RPMI8226 (cell line): ENCODE results near the gene DMXL2.
"Not testable (repeated sequence)": the region's sequence is repeated elsewhere in the genome, so short reads cannot be mapped to it uniquely, and the experiment has no call there.

ENCODE experiments used
- DNase-seq: peaks from one replicate; pipeline ENCODE4 v3.0.0-alpha.2; 2015

DMXL2 gene

GRCh38 chr15:51483520-51483919 is 139.1 kb downstream of the DMXL2 start:
- no peak for DNase-seq

- DNase-seq, result no peak
Measured at GRCh38 chr15:51475736-51476135, 146.8 kb downstream of the DMXL2 start.

- no peak for DNase-seq
Measured at GRCh38 chr15:51470512-51470911, 152.1 kb downstream of the DMXL2 start.

GRCh38 chr15:51460796-51461195 is 161.8 kb downstream of the DMXL2 start:
- DNase-seq, result no peak

DNA sequence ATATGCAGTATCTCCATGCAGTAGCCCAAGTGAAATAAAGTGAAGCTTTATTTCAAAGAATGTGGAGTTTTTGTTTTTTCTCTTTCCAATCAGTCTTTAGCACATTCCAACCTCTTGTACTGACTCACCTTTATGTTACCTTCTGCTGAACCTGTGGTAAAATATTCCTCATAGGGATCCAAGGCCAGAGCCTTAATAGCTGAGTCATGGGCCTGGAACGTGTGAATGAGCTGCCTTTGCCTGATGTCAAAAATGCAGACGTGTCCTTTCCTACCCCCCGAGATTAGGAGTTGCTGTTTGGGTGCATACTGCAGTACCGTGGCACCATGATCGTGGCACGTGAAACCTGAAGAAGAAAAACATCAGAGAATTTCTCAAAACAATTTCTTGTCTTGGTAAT is 172.6 kb downstream of the DMXL2 start:
- no peak for DNase-seq

- no peak for DNase-seq
Measured at GRCh38 chr15:51448622-51449399, 173.8 kb downstream of the DMXL2 start.

DNA sequence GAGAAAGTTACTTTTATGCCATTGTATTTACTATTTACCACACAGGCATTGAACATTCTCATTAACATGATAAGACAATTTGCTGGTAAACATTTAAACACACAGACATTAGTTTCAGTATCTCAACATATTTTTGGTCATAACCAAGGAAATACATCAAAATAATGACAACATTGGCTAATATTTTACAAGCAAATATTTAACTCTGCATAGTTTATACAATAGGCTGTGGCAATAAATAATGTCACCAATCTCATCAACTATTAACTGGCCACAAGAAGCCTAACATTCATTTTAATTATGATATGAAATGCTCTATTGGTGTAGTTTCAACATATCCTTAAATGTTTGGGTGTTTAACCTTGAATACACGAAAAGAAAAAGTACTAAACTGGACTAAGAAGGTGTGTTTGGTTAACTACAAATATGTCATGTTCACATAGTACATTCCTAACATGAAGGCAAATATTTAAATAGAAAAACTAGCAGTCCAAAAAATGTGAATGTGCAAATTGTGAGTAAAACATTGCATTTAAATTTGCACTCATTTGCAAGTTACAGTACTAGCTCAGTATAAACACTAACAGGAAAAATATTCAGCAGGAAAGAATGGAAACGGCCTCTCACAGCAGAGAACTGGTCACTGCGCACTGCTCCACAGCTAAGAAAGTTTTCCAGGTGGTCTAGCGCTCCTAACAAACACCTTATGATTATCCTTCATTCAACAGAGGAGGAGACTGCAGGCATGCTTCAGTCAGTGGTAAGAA is 174.5 kb downstream of the DMXL2 start:
- DNase-seq, result no peak

DNA sequence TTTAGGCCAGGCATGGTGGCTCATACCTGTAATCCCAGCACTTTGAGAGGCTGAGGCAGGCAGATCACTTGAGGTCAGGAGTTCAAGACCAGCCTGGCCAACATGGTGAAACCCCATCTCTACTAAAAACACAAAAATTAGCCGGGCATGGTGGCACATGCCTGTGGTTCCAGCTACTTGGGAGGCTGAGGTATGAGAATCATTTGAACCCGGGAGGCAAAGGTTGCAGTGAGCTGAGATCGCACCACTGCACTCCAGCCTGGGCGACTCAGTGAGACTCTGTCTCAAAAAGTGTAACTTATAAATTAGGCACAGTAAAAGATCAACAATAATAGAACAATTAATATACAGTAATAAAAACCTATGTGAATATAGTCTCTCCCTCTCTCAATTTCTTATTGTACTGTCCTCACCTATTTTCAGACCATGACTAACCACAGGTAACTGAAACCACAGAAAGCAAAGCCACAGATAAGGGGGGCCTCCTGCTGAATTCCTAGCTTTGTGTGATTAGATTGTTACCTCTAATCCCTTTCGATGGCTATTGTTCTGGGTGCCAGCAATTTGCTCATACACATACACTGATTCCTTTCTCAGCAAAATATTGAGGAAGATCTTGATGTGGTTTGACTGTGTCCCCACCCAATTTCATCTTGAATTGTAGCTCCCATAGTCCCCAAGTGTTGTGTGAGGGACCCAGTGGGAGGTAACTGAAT is 176.4 kb downstream of the DMXL2 start:
- DNase-seq, result not testable (repeated sequence)

GRCh38 chr15:51444807-51445206 is 177.8 kb downstream of the DMXL2 start:
- no peak for DNase-seq

DNA sequence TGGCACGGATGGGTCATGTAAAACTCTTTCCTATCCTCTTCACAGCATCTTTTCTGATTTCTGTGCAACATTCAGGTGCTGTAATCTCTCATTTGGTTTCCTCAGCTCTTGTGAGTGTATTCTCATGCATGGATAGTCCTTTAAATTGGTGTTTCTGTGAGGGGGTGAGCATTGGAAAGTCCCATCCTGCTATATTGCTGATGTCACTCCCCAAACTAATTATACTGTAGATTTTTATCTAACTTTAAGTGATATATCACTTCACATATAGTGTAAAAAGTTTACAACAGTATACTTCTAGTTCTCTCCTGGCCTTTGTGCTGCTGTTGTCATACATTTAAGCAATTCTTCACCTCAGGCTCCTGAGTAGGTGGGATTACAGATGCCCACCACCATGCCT is 178.5 kb downstream of the DMXL2 start:
- no peak for DNase-seq

GRCh38 chr15:51443282-51443914 is 179.2 kb downstream of the DMXL2 start:
- no peak for DNase-seq

DNA sequence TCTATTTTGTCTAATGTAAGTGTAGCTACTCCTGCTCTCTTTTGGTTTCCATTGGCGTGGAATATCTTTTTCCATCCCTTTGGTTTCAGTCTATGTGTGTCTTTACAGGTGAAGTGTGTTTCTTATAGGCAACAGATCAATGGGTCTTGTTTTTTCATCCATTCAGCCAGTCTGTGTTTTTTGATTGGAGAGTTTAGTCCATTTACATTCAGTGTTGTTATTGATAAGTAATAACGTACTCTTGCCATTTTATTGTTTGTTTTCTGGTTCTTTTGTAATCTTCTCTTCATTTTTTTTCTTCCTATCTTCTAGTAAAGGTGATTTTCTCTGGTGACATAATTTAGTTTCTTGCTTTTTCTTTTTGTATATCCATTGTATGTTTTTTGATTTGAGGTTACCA is 184.0 kb downstream of the DMXL2 start:
- DNase-seq, result no peak

DNA sequence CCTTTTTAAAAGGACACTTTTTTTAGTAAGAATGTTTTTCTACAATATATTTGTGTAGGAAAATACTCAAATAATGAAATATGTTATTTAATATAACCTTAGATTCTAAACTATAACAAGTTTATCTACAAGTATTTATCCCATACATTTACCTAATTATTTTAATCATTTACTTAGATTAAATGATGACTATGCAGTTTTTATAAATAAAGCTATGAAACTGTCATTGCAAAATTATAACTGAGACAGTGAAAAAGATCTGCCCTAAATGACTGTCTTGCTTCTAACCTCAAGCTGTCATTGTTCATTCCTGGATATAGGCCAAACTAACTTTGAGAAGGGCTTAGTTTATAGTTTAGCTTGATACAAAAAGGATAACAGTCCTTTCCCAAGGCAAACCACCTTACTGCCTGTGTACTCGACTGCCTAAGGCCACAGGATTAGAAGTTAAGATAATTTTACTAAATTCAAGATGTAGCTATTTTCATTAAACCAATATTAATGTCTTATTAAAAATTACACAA is 197.0 kb downstream of the DMXL2 start:
- no peak for DNase-seq

- DNase-seq, result no peak
Measured at GRCh38 chr15:51424780-51425179, 197.8 kb downstream of the DMXL2 start.

DNA sequence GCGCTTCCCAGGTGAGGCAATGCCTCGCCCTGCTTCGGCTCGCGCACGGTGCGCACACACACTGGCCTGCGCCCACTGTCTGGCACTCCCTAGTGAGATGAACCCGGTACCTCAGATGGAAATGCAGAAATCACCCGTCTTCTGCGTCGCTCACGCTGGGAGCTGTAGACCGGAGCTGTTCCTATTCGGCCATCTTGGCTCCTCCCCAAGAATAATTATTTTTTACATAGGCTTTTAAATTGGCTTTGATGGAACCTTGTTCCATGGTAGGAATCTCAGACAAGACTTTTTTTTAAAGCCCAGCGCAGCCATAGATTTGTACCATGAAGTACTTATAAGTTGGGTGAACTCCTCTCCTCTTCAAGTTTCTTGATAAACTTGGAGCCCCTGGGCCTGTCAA is 199.5 kb downstream of the DMXL2 start:
- DNase-seq, result not testable (repeated sequence)

- no peak for DNase-seq
Measured at GRCh38 chr15:51416129-51416528, 206.4 kb downstream of the DMXL2 start.

GRCh38 chr15:51414256-51414860 is 208.2 kb downstream of the DMXL2 start:
- DNase-seq, result no peak

- no peak for DNase-seq
Measured at GRCh38 chr15:51405693-51406523, 216.7 kb downstream of the DMXL2 start.

- DNase-seq, result no peak
Measured at GRCh38 chr15:51403946-51404695, 218.4 kb downstream of the DMXL2 start.

DNA sequence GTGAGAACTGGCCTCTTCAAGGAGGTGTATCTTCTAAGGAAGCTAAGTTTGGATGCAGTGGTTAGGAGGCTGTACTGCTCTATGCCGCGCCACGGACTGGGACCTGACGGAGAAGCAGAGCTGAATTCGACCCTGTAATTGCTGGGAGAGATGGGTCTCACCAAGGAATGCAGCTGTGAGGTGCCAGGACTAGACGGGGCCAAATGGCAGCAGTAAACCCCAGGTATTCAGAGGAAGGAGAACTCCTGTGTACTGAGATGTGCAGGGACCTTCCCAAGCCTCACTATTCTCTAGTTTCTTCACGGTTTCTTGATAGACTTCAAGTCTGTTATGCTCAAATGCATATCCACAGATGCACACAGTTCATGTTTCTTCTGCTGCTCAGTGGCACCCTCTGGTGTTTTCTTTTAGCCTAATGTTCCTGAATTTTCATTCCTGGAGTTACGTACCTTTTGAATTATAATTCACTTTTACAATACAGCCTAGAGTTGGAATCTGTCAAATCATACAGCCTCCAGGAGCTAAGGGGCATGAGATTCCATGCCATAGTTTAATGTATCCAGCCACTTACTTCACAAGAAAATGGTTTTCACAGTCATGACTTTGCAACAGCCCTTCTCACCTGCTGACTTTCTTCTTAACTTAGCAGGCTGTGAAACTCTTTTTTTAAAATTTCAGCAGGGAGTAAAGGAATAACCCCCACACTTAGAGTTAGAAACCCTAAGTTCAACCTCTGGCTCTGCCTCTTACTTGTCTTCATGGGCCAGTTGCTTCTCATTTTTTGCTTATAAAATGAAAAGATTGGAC is 219.3 kb downstream of the DMXL2 start:
- peak; percentile 48 for DNase-seq
